Effector memory CD4-positive, alpha-beta T cell (primary cell): ENCODE measurements around the gene PMPCA.

Source experiments
- DNase-seq, 3 donors: peaks; one replicate each; pipeline ENCODE4 v3.0.0-alpha.2; 2020
- H3K27ac ChIP-seq: 2 replicates; pipeline ENCODE4 v1.7.0; 2013; ENCODE audit warnings: mild to moderate bottlenecking, low read length, moderate library complexity; ENCODE audit not compliant: insufficient read depth, poor library complexity, severe bottlenecking
- H3K27me3 ChIP-seq: replicated peaks from 2 replicates; pipeline ENCODE4 v1.7.0; 2013; ENCODE audit warnings: mild to moderate bottlenecking, low read length; ENCODE audit not compliant: insufficient read depth, control insufficient read depth, poor library complexity, severe bottlenecking
- H3K36me3 ChIP-seq: 2 replicates; pipeline ENCODE4 v1.7.0; 2013; ENCODE audit warnings: mild to moderate bottlenecking, low read length, moderate library complexity; ENCODE audit not compliant: control insufficient read depth, insufficient read depth
- H3K4me1 ChIP-seq: 2 replicates; pipeline ENCODE4 v1.7.0; 2013; ENCODE audit warnings: low read length, mild to moderate bottlenecking; ENCODE audit not compliant: control insufficient read depth, insufficient read depth, poor library complexity, severe bottlenecking
- H3K4me3 ChIP-seq: 2 replicates; pipeline ENCODE4 v1.7.0; 2013; ENCODE audit warnings: low read length, low read depth, mild to moderate bottlenecking; ENCODE audit not compliant: insufficient read depth, poor library complexity, severe bottlenecking
- H3K9me3 ChIP-seq: 2 replicates; pipeline ENCODE4 v1.7.0; 2013; ENCODE audit warnings: mild to moderate bottlenecking, low read length, moderate library complexity; ENCODE audit not compliant: control insufficient read depth

PMPCA gene

GRCh38 chr9:136426787-136427186, 16.3 kb downstream of the PMPCA start:
- peaks cover 49% of the 10 kb centered on the region for H3K36me3 ChIP-seq
- H3K4me1 ChIP-seq = no peaks in the 10 kb centered on the region
- no peak overlapping the region for H3K4me3 ChIP-seq
- H3K27ac ChIP-seq = no peak overlapping the region
- no peaks in the 10 kb centered on the region for H3K9me3 ChIP-seq
- no peaks in the 10 kb centered on the region for H3K27me3 ChIP-seq
- no peak for DNase-seq

- H3K9me3 ChIP-seq = no peaks in the 10 kb centered on the region
- no peak overlapping the region for H3K4me3 ChIP-seq
- no peak for DNase-seq
- H3K27ac ChIP-seq = no peak overlapping the region
- H3K36me3 ChIP-seq = peaks cover 41% of the 10 kb centered on the region
- H3K4me1 ChIP-seq = no peaks in the 10 kb centered on the region
- H3K27me3 ChIP-seq = no peaks in the 10 kb centered on the region
Observed at GRCh38 chr9:136429075-136429628, 18.7 kb downstream of the PMPCA start.

- H3K36me3 ChIP-seq = peaks cover 37% of the 10 kb centered on the region
- H3K27me3 ChIP-seq = no peaks in the 10 kb centered on the region
- H3K4me3 ChIP-seq = no peak overlapping the region
- DNase-seq = no peak
- no peaks in the 10 kb centered on the region for H3K4me1 ChIP-seq
- no peaks in the 10 kb centered on the region for H3K9me3 ChIP-seq
- no peak overlapping the region for H3K27ac ChIP-seq
Observed at GRCh38 chr9:136429683-136430491, 19.4 kb downstream of the PMPCA start.

GRCh38 chr9:136430588-136431234, 20.3 kb downstream of the PMPCA start:
- Histone ChIP-seq H3K4me1 (no peaks in the 10 kb centered on the region), H3K4me3 (no peak overlapping the region), H3K27me3 (no peaks in the 10 kb centered on the region), H3K9me3 (no peaks in the 10 kb centered on the region), H3K27ac (no peak overlapping the region), H3K36me3 (peaks cover 36% of the 10 kb centered on the region)
- DNase-seq = no peak

GRCh38 chr9:136431782-136432350, 21.4 kb downstream of the PMPCA start:
- Histone ChIP-seq H3K9me3 (no peaks in the 10 kb centered on the region), H3K4me1 (no peaks in the 10 kb centered on the region), H3K36me3 (peaks cover 36% of the 10 kb centered on the region), H3K4me3 (no peak overlapping the region), H3K27me3 (no peaks in the 10 kb centered on the region), H3K27ac (no peak overlapping the region)
- no peak for DNase-seq

- H3K4me1 ChIP-seq = peaks cover 6% of the 10 kb centered on the region
- H3K4me3 ChIP-seq = no peak overlapping the region
- no peak for DNase-seq
- H3K36me3 ChIP-seq = peaks cover 36% of the 10 kb centered on the region
- H3K27me3 ChIP-seq = no peaks in the 10 kb centered on the region
- H3K9me3 ChIP-seq = no peaks in the 10 kb centered on the region
- H3K27ac ChIP-seq = no peak overlapping the region
Observed at GRCh38 chr9:136432591-136432990, 22.1 kb downstream of the PMPCA start.

GRCh38 chr9:136433043-136433715, 22.7 kb downstream of the PMPCA start:
- Histone ChIP-seq H3K27ac (no peak overlapping the region), H3K27me3 (no peaks in the 10 kb centered on the region), H3K36me3 (peaks cover 36% of the 10 kb centered on the region), H3K4me1 (peaks cover 12% of the 10 kb centered on the region), H3K9me3 (no peaks in the 10 kb centered on the region), H3K4me3 (no peak overlapping the region)
- no peak for DNase-seq

- Histone ChIP-seq H3K4me3 (no peak overlapping the region), H3K9me3 (no peaks in the 10 kb centered on the region), H3K36me3 (peaks cover 32% of the 10 kb centered on the region), H3K4me1 (peaks cover 15% of the 10 kb centered on the region), H3K27ac (no peak overlapping the region), H3K27me3 (no peaks in the 10 kb centered on the region)
- no peak for DNase-seq
Observed at GRCh38 chr9:136433849-136434579, 23.6 kb downstream of the PMPCA start.

GRCh38 chr9:136434580-136435169, 24.2 kb downstream of the PMPCA start:
- peaks cover 15% of the 10 kb centered on the region for H3K4me1 ChIP-seq
- peaks cover 25% of the 10 kb centered on the region for H3K36me3 ChIP-seq
- H3K27me3 ChIP-seq = no peaks in the 10 kb centered on the region
- no peak for DNase-seq
- no peak overlapping the region for H3K4me3 ChIP-seq
- H3K9me3 ChIP-seq = no peaks in the 10 kb centered on the region
- H3K27ac ChIP-seq = no peak overlapping the region
